Measurements from ENCODE around the gene FAM170B. TPM values are rescaled to one million over a fixed set of nuclear protein-coding genes. Genes with fewer than 3 reads are reported as not detected.

Gene FAM170B
- total and polyA plus RNA-seq, 8 donors: not detected

- Histone ChIP-seq H3K27me3 (no peaks in the 10 kb centered on the region), H3K4me1 (peaks cover 0 to 32% (median 7%) of the 10 kb centered on the region in 4 donors), H3K27ac (peak overlapping the region in 1 of 5 donors; percentile 69), H3K4me3 (no peak overlapping the region), H3K36me3 (no peaks in the 10 kb centered on the region), H3K9me3 (no peaks in the 10 kb centered on the region)
- 75 to 86% (median 81%) methylated on average over 6 of the region's 6 CpGs for WGBS, 5 donors
- DNase-seq: no peak
- intact Hi-C loops (cut with DNase I; ENCODE audit: low total_unique reads): no loop called here
- no peak for TF ChIP-seq POLR2A (IDR thresholded peaks at IDR 0.05)
- no peak for TF ChIP-seq POLR2AphosphoS5 (IDR thresholded peaks at IDR 0.05)
- no peak for TF ChIP-seq CTCF (IDR thresholded peaks at IDR 0.05)
- TF ChIP-seq EP300 (IDR thresholded peaks at IDR 0.05): no peak
Measured at GRCh38 chr10:49178489-49179471, 45.0 kb upstream of the FAM170B start.

GRCh38 chr10:49177391-49178355 lies 43.9 kb upstream of the FAM170B start:
- Histone ChIP-seq H3K4me1 (peaks cover 0 to 30% (median 7%) of the 10 kb centered on the region in 4 donors), H3K36me3 (no peaks in the 10 kb centered on the region), H3K9me3 (no peaks in the 10 kb centered on the region), H3K27ac (peak overlapping the region in 4 of 5 donors; percentile 19 to 69 (median 40)), H3K4me3 (no peak overlapping the region), H3K27me3 (no peaks in the 10 kb centered on the region)
- peak in 1 of 2 donors; percentile 72 for DNase-seq
- intact Hi-C loops (cut with DNase I; ENCODE audit: low total_unique reads): no loop called here
- TF ChIP-seq CTCF (IDR thresholded peaks at IDR 0.05): no peak
- no peak for TF ChIP-seq POLR2AphosphoS5 (IDR thresholded peaks at IDR 0.05)
- no peak for TF ChIP-seq EP300 (IDR thresholded peaks at IDR 0.05)
- TF ChIP-seq POLR2A (IDR thresholded peaks at IDR 0.05): no peak
- 39 to 52% (median 48%) methylated on average over 9 of the region's 9 CpGs for WGBS, 5 donors

GRCh38 chr10:49176310-49177268 lies 42.8 kb upstream of the FAM170B start:
- TF ChIP-seq POLR2A (IDR thresholded peaks at IDR 0.05) (no peak), EP300 (IDR thresholded peaks at IDR 0.05) (no peak), CTCF (IDR thresholded peaks at IDR 0.05) (no peak), POLR2AphosphoS5 (IDR thresholded peaks at IDR 0.05) (no peak)
- H3K27ac ChIP-seq: peak overlapping the region in 2 of 5 donors; percentile 56 to 69
- H3K4me3 ChIP-seq: no peak overlapping the region
- intact Hi-C loops (cut with DNase I; ENCODE audit: low total_unique reads): no loop called here
- DNase-seq: no peak
- H3K36me3 ChIP-seq: no peaks in the 10 kb centered on the region
- 82 to 85% (median 84%) methylated on average over 17 to 19 of the region's 19 CpGs for WGBS, 5 donors
- peaks cover 0 to 30% (median 7%) of the 10 kb centered on the region in 4 donors for H3K4me1 ChIP-seq
- no peaks in the 10 kb centered on the region for H3K27me3 ChIP-seq
- H3K9me3 ChIP-seq: no peaks in the 10 kb centered on the region
